GM20431 (cell line): ENCODE results near the gene FAM193A.
"Not testable (repeated sequence)": the region's sequence is repeated elsewhere in the genome, so short reads cannot be mapped to it uniquely, and the experiment has no call there.

Experiments
- in situ Hi-C: fragments of 300-500 bp; cut with MseI, MboI; formaldehyde crosslinking; loops from one replicate; pipeline ENCODE4 v1.15.0; 2020; ENCODE audit warnings: low sequenced_read_pairs; ENCODE audit not compliant: unreplicated experiment

The FAM193A gene

GRCh38 chr4:2572866-2573265, 36.4 kb downstream of the FAM193A start:
- in situ Hi-C loops, result no loop called here

DNA sequence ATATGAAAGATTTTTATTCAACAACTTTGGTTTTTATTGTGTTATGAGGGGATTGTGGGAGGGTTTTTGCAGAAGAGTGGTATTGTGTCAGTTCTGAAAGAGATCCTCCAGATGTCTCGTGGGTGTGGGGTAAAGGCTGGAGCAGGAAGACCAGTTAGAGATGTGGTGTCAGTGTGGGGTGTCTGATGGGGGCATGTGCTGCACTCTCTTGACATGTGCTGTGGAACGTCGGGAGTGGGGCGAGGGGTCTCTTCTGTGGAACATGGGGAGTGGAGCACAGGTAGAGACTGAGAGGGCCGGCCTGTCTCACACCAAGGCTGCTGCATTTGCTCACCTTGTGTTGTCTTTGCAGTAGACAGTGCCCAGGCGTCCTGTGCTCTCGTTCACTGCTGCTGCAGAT, 37.6 kb downstream of the FAM193A start:
- in situ Hi-C loops, result no loop called here

- in situ Hi-C loops, result no loop called here
These were observed 38.4 kb downstream of the FAM193A start for GRCh38 chr4:2574863-2575262.

DNA sequence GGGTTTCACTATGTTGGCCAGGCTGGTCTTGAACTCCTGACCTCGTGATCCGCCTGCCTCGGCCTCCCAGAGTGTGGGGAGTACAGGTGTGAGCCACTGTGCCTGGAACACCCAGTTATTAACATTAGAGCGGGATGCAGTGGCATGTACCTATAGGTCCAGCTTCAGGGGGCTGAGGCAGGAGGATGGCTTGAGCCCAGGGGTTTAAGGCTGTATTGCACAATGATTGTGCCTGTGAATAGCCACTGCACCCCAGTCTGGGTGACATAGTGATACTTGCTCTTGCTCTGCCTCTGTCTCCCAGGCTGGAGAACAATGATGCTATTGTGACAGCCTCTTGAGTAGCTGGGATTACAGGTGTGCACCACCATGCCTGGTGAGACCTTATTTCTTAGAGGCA, 39.8 kb downstream of the FAM193A start:
- in situ Hi-C loops, result no loop called here

GRCh38 chr4:2578106-2578505, 41.7 kb downstream of the FAM193A start:
- in situ Hi-C loops, result no loop called here

- in situ Hi-C loops, result no loop called here
These were observed 43.5 kb downstream of the FAM193A start for GRCh38 chr4:2579910-2580309.

DNA sequence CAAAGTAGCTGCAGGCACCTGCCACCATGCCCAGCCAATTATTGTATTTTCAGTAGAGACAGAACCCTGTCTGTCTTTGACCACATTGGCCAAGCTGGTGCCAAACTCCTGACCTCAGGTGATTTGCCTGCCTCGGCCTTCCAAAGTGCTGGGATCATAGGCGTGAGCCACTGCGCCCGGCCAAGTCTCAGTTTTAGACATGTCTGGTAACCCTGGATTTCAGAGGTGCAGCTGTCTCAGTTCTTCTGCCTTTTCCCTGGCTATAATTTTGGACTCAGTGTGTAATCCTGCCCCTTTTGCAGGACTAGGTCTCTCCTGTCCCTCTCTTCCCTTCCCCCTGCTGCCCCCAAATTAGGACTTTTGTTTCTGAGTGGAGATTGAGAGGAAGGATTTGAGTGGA, 46.6 kb downstream of the FAM193A start:
- in situ Hi-C loops, result no loop called here

- in situ Hi-C loops, result no loop called here
These were observed 47.1 kb downstream of the FAM193A start for GRCh38 chr4:2583517-2583916.

DNA sequence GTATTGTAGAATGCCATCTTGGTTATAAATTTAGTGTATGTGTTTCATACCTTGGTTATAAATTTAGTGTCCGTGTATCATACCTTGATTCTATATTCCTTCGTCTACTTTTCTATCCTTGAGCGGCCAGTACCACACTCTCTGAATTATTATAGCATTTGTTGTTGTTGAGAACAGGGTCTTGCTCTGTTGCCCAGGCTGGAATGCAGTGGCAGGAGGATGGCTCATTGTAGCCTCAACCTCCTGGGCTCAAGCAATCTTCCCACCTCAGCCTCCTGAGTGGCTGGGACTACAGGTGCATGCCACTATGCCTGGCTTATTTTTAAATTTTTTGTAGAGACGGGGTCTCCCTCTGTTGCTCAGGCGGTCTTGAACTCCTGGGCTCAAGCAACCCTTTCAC, 50.1 kb downstream of the FAM193A start:
- in situ Hi-C loops, result no loop called here

- in situ Hi-C loops, result no loop called here
These were observed 50.9 kb downstream of the FAM193A start for GRCh38 chr4:2587213-2587823.

- in situ Hi-C loops, result no loop called here
These were observed 51.8 kb downstream of the FAM193A start for GRCh38 chr4:2588259-2588658.

GRCh38 chr4:2591189-2591588, 54.7 kb downstream of the FAM193A start:
- in situ Hi-C loops, result no loop called here

- in situ Hi-C loops, result not testable (repeated sequence)
These were observed 55.6 kb downstream of the FAM193A start for GRCh38 chr4:2592014-2592413.

- in situ Hi-C loops, result no loop called here
These were observed 56.1 kb downstream of the FAM193A start for GRCh38 chr4:2592572-2592971.

- in situ Hi-C loops, result no loop called here
These were observed 56.6 kb downstream of the FAM193A start for GRCh38 chr4:2593003-2593402.

- in situ Hi-C loops, result no loop called here
These were observed 59.0 kb downstream of the FAM193A start for GRCh38 chr4:2595436-2595835.

GRCh38 chr4:2595952-2596552, 59.6 kb downstream of the FAM193A start:
- in situ Hi-C loops, result no loop called here

GRCh38 chr4:2596611-2597010, 60.2 kb downstream of the FAM193A start:
- in situ Hi-C loops, result no loop called here

GRCh38 chr4:2598511-2599303, 62.3 kb downstream of the FAM193A start:
- in situ Hi-C loops, result no loop called here

DNA sequence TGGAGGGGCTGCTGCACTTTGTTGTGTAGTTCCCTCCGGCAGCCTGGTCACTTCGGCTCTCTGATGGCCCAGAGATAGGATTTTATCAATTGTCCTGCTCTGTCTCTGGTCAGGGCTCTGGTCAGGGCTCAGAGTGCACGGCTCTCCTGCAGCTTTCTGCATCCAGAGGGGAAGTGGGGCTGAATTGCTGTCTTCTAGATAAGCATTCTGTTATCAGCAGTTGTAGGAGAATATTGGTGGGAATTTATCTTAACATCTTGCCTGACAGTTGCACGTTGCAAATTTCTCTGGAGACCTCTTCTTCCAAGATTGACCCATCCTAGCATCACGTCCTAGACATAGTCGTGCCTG, 62.8 kb downstream of the FAM193A start:
- in situ Hi-C loops, result no loop called here

- in situ Hi-C loops, result no loop called here
These were observed 64.4 kb downstream of the FAM193A start for GRCh38 chr4:2600878-2601277.

GRCh38 chr4:2604614-2605013, 68.2 kb downstream of the FAM193A start:
- in situ Hi-C loops, result no loop called here
